NB4 (cell line): ENCODE measurements around the gene DLX4.

ENCODE experiments used
- CTCF ChIP-seq: IDR thresholded peaks from one replicate; pipeline ENCODE4 v1.5.1; 2012; ENCODE audit warnings: low read depth, low read length
- MYC ChIP-seq: IDR thresholded peaks from 2 replicates; pipeline ENCODE4 v1.6.1; 2011; ENCODE audit warnings: low read depth, low read length
- POLR2A ChIP-seq: IDR thresholded peaks from 2 replicates; pipeline ENCODE4 v1.6.1; 2011; ENCODE audit warnings: mild to moderate bottlenecking; ENCODE audit not compliant: insufficient read length; ENCODE audit errors: extremely low read depth

DNA sequence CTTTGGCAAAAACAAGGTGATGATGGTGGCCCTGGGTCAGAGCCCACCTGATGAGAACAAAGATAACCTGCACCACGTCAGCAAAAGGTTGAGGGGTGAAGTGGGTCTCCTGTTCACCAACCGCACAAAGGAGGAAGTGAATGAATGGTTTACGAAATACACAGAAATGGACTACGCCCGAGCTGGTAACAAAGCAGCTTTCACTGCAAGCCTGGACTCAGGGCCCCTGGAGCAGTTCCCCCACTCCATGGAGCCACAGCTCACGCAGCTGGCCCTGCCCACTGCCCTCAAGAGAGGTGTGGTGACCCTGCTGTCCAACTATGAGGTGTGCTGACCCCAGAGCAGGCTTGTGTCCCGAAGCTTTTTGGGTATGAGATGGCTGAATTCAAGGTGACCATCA is 29.7 kb upstream of the DLX4 start:
- TF ChIP-seq CTCF: no peak
- no peak for TF ChIP-seq POLR2A
- TF ChIP-seq MYC: no peak
